Suprapubic skin (tissue), 4 donors: ENCODE measurements around the gene ABCA12.

Experiments
- CTCF ChIP-seq, 2 donors: fragments of 200-600 bp in 1 of 2; fragments of 450-650 bp in 1 of 2; sonication (generic) in 1 of 2; IDR thresholded peaks; one replicate each; pipeline ENCODE4 v1.5.1; 2016 to 2019; ENCODE audit warnings: antibody characterized with exemption in 2 of 2, mild to moderate bottlenecking in 1 of 2, moderate library complexity in 1 of 2
- POLR2A ChIP-seq, 2 donors: fragments of 450-650 bp; IDR thresholded peaks; one replicate each; pipeline ENCODE4 v1.6.1; 2017; ENCODE audit warnings: antibody characterized with exemption in 2 of 2, mild to moderate bottlenecking in 2 of 2, moderate library complexity in 2 of 2
- POLR2AphosphoS5 ChIP-seq, 3 donors: sonication (generic); formaldehyde crosslinking; IDR thresholded peaks; one replicate each; pipeline ENCODE4 v1.6.1; 2017; ENCODE audit warnings: antibody characterized with exemption in 3 of 3

GRCh38 chr2:214934006-214934405 lies 204.4 kb downstream of the ABCA12 start:
- TF ChIP-seq CTCF (IDR thresholded peaks at IDR 0.05) (no peak), POLR2A (IDR thresholded peaks at IDR 0.05) (no peak), POLR2AphosphoS5 (IDR thresholded peaks at IDR 0.05) (no peak)
